OCI-LY7 (cell line): ENCODE results near the gene CLRN3.

Experiments used
- CTCF ChIP-seq: fragments of 200-600 bp; sonication (generic); conservative IDR thresholded peaks from 2 replicates; pipeline ENCODE4 v1.5.1; 2014; ENCODE audit warnings: mild to moderate bottlenecking, antibody characterized with exemption, low read length, moderate library complexity, mixed read lengths
- EZH2phosphoT487 ChIP-seq: fragments of 200-600 bp; sonication (generic); IDR thresholded peaks from 2 replicates; pipeline ENCODE4 v1.6.1; 2018; ENCODE audit warnings: low read depth, borderline replicate concordance, mild to moderate bottlenecking, mixed run types, antibody characterized with exemption, low read length, moderate library complexity, mixed read lengths

DNA sequence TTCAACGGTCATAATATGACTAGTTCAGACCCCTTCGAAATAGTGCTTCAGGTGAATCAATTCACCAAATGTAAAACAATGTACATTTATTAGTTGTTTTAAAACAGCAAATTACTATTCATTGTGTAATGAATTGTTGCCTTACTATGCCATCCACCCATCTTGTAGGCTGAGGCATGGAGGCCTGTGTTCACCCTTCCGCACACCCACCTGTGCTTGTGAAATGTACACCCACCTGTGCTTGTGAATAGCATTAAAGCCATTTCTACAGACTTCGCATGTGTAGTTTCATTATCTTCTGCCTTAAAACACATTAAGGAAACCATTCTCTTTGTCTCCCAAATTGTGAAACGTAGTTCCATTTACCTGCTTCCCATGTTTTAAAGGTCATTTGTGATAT is 16.8 kb downstream of the CLRN3 start:
- no peak for TF ChIP-seq CTCF
- no peak for TF ChIP-seq EZH2phosphoT487
